Immature natural killer cell (primary cell): ENCODE data around the gene SPRY2. TPM values are rescaled to one million over a fixed set of nuclear protein-coding genes. Genes with fewer than 3 reads are reported as not detected.
"Not testable (repeated sequence)": the region's sequence is repeated elsewhere in the genome, so short reads cannot be mapped to it uniquely, and the experiment has no call there.

Experiments
- DNase-seq, 3 donors: peaks; one replicate each; pipeline ENCODE4 v3.0.0; 2022; ENCODE audit warnings: mixed read lengths in 1 of 3
- H3K27ac Mint-ChIP-seq, 6 donors: one replicate each; pipeline ENCODE4 v1.8.0; 2020; ENCODE audit warnings: mixed read lengths in 6 of 6, mild to moderate bottlenecking in 5 of 6, inconsistent platforms in 4 of 6, moderate library complexity in 3 of 6
- H3K27me3 Mint-ChIP-seq, 3 donors: one replicate each; pipeline ENCODE4 v1.8.0; 2020 to 2021; ENCODE audit warnings: low read depth in 3 of 3, mild to moderate bottlenecking in 3 of 3, mixed read lengths in 3 of 3, moderate library complexity in 3 of 3, inconsistent platforms in 1 of 3
- H3K36me3 Mint-ChIP-seq, 3 donors: one replicate each; pipeline ENCODE4 v1.8.0; 2020; ENCODE audit warnings: mixed read lengths in 3 of 3, inconsistent platforms in 2 of 3, mild to moderate bottlenecking in 2 of 3
- H3K4me1 Mint-ChIP-seq, 2 donors: one replicate each; pipeline ENCODE4 v1.8.0; 2020; ENCODE audit warnings: inconsistent platforms in 2 of 2, mild to moderate bottlenecking in 2 of 2, mixed read lengths in 2 of 2, moderate library complexity in 1 of 2
- H3K4me3 Mint-ChIP-seq, 5 donors: one replicate each; pipeline ENCODE4 v1.8.0; 2020; ENCODE audit warnings: mild to moderate bottlenecking in 5 of 5, mixed read lengths in 5 of 5, inconsistent platforms in 3 of 5, moderate library complexity in 3 of 5
- H3K9me3 Mint-ChIP-seq, 6 donors: one replicate each; pipeline ENCODE4 v1.8.0; 2020; ENCODE audit warnings: mild to moderate bottlenecking in 6 of 6, mixed read lengths in 6 of 6, inconsistent platforms in 4 of 6, moderate library complexity in 3 of 6
- polyA plus RNA-seq, 3 donors: library from polyadenylated mRNA; unstranded; fragments of 300-500 nt; fragmentation: Illumina TruSeq; gene quantifications; one replicate each; pipeline ENCODE4 v1.2.3, GENCODE V29; 2021

Gene SPRY2
- polyA plus RNA-seq, 3 donors from 2014 or later = 4.1 to 7.2 (median 4.9) TPM

GRCh38 chr13:80363890-80364503 lies 23.1 kb upstream of the SPRY2 start:
- Mint-ChIP-seq H3K27me3 (peaks cover 0 to 2% (median 1%) of the 10 kb centered on the region in 3 donors), H3K36me3 (no peaks in the 10 kb centered on the region), H3K9me3 (no peaks in the 10 kb centered on the region), H3K4me3 (no peak overlapping the region), H3K4me1 (peaks cover 13 to 29% of the 10 kb centered on the region in 2 donors), H3K27ac (no peak overlapping the region)
- DNase-seq = peak in 2 of 3 donors; percentile 13 to 26

- peaks cover 13 to 29% of the 10 kb centered on the region in 2 donors for H3K4me1 Mint-ChIP-seq
- no peak for DNase-seq
- H3K4me3 Mint-ChIP-seq = no peak overlapping the region
- no peaks in the 10 kb centered on the region for H3K9me3 Mint-ChIP-seq
- no peaks in the 10 kb centered on the region for H3K36me3 Mint-ChIP-seq
- no peak overlapping the region for H3K27ac Mint-ChIP-seq
- peaks cover 0 to 2% (median 2%) of the 10 kb centered on the region in 3 donors for H3K27me3 Mint-ChIP-seq
Measured at GRCh38 chr13:80362481-80362880, 21.6 kb upstream of the SPRY2 start.

GRCh38 chr13:80361883-80362327 lies 21.0 kb upstream of the SPRY2 start:
- no peaks in the 10 kb centered on the region for H3K9me3 Mint-ChIP-seq
- H3K4me3 Mint-ChIP-seq = peak overlapping the region in 3 of 5 donors; percentile 20 to 42 (median 33)
- DNase-seq = peak; percentile 41 to 44 (median 42)
- H3K36me3 Mint-ChIP-seq = no peaks in the 10 kb centered on the region
- H3K27ac Mint-ChIP-seq = peak overlapping the region in 3 of 6 donors; percentile 1 to 72 (median 25)
- H3K4me1 Mint-ChIP-seq = peaks cover 13 to 29% of the 10 kb centered on the region in 2 donors
- H3K27me3 Mint-ChIP-seq = peaks cover 0 to 3% (median 0%) of the 10 kb centered on the region in 3 donors

GRCh38 chr13:80361298-80361697 lies 20.4 kb upstream of the SPRY2 start:
- H3K36me3 Mint-ChIP-seq = no peaks in the 10 kb centered on the region
- peaks cover 13 to 29% of the 10 kb centered on the region in 2 donors for H3K4me1 Mint-ChIP-seq
- H3K9me3 Mint-ChIP-seq = no peaks in the 10 kb centered on the region
- H3K27me3 Mint-ChIP-seq = peaks cover 0 to 3% (median 0%) of the 10 kb centered on the region in 3 donors
- no peak for DNase-seq
- no peak overlapping the region for H3K4me3 Mint-ChIP-seq
- H3K27ac Mint-ChIP-seq = no peak overlapping the region

GRCh38 chr13:80360453-80360800 lies 19.5 kb upstream of the SPRY2 start:
- Mint-ChIP-seq H3K4me1 (peaks cover 13 to 29% of the 10 kb centered on the region in 2 donors), H3K27ac (no peak overlapping the region), H3K4me3 (no peak overlapping the region), H3K36me3 (no peaks in the 10 kb centered on the region), H3K9me3 (no peaks in the 10 kb centered on the region), H3K27me3 (peaks cover 0 to 3% (median 0%) of the 10 kb centered on the region in 3 donors)
- no peak for DNase-seq

- H3K27ac Mint-ChIP-seq = no peak overlapping the region
- peaks cover 0 to 5% (median 0%) of the 10 kb centered on the region in 3 donors for H3K27me3 Mint-ChIP-seq
- peaks cover 13 to 29% of the 10 kb centered on the region in 2 donors for H3K4me1 Mint-ChIP-seq
- no peaks in the 10 kb centered on the region for H3K9me3 Mint-ChIP-seq
- no peak overlapping the region for H3K4me3 Mint-ChIP-seq
- no peaks in the 10 kb centered on the region for H3K36me3 Mint-ChIP-seq
- no peak for DNase-seq
Measured at GRCh38 chr13:80359778-80360452, 19.0 kb upstream of the SPRY2 start.

- Mint-ChIP-seq H3K36me3 (peaks cover 0 to 2% (median 0%) of the 10 kb centered on the region in 3 donors), H3K9me3 (no peaks in the 10 kb centered on the region), H3K27ac (no peak overlapping the region), H3K27me3 (peaks cover 0 to 5% (median 0%) of the 10 kb centered on the region in 3 donors), H3K4me3 (no peak overlapping the region), H3K4me1 (peaks cover 13 to 29% of the 10 kb centered on the region in 2 donors)
- no peak for DNase-seq
Measured at GRCh38 chr13:80359414-80359777, 18.5 kb upstream of the SPRY2 start.

GRCh38 chr13:80355496-80356094 lies 14.7 kb upstream of the SPRY2 start:
- H3K4me3 Mint-ChIP-seq, DNase-seq, H3K27ac Mint-ChIP-seq, H3K4me1 Mint-ChIP-seq, H3K27me3 Mint-ChIP-seq, H3K36me3 Mint-ChIP-seq, H3K9me3 Mint-ChIP-seq: not testable (repeated sequence)

GRCh38 chr13:80348750-80349149 lies 7.8 kb upstream of the SPRY2 start:
- no peak for DNase-seq
- Mint-ChIP-seq H3K9me3 (peaks cover 0 to 4% (median 0%) of the 10 kb centered on the region in 6 donors), H3K36me3 (peaks cover 0 to 8% (median 4%) of the 10 kb centered on the region in 3 donors), H3K4me1 (peaks cover 28 to 37% of the 10 kb centered on the region in 2 donors), H3K27ac (no peak overlapping the region), H3K4me3 (peak overlapping the region in 2 of 5 donors; percentile 22 to 30), H3K27me3 (peaks cover 10 to 18% (median 13%) of the 10 kb centered on the region in 3 donors)

GRCh38 chr13:80348314-80348713 lies 7.4 kb upstream of the SPRY2 start:
- Mint-ChIP-seq H3K4me3 (peak overlapping the region in 1 of 5 donors; percentile 15), H3K36me3 (peaks cover 0 to 8% (median 4%) of the 10 kb centered on the region in 3 donors), H3K9me3 (peaks cover 0 to 4% (median 0%) of the 10 kb centered on the region in 6 donors)

GRCh38 chr13:80345771-80346510 lies 5.0 kb upstream of the SPRY2 start:
- Mint-ChIP-seq H3K27me3 (peaks cover 10 to 21% (median 15%) of the 10 kb centered on the region in 3 donors), H3K36me3 (peaks cover 0 to 8% (median 0%) of the 10 kb centered on the region in 3 donors), H3K4me3 (peak overlapping the region; percentile 25 to 71 (median 37)), H3K4me1 (peaks cover 45 to 59% of the 10 kb centered on the region in 2 donors), H3K9me3 (no peaks in the 10 kb centered on the region), H3K27ac (peak overlapping the region in 4 of 6 donors; percentile 3 to 69 (median 16))
- DNase-seq = no peak

More at GRCh38 chr13:80348314-80348713, 7.4 kb upstream of the SPRY2 start:
- H3K4me1 Mint-ChIP-seq = peaks cover 32 to 41% of the 10 kb centered on the region in 2 donors
- DNase-seq = no peak
- H3K27me3 Mint-ChIP-seq = peaks cover 10 to 21% (median 13%) of the 10 kb centered on the region in 3 donors
- no peak overlapping the region for H3K27ac Mint-ChIP-seq

- H3K9me3 Mint-ChIP-seq, H3K36me3 Mint-ChIP-seq, DNase-seq, H3K27ac Mint-ChIP-seq, H3K4me3 Mint-ChIP-seq: not testable (repeated sequence)
- H3K4me1 Mint-ChIP-seq = peaks cover 48 to 58% of the 10 kb centered on the region in 2 donors
- peaks cover 13 to 23% (median 19%) of the 10 kb centered on the region in 3 donors for H3K27me3 Mint-ChIP-seq
Measured at GRCh38 chr13:80344032-80344431, 3.1 kb upstream of the SPRY2 start.
